Measurements from ENCODE around the gene ADCK2. TPM values are rescaled to one million over a fixed set of nuclear protein-coding genes. Genes with fewer than 3 reads are reported as not detected.

The ADCK2 gene
- total RNA-seq, 1 experiment from 2014 or later = 16.8 TPM

- H3K27ac ChIP-seq (ENCODE audit: low read length) = no peak overlapping the region
- H3K79me2 ChIP-seq (ENCODE audit: low read length) = no peaks in the 10 kb centered on the region
- no peak overlapping the region for H3K4me3 ChIP-seq (ENCODE audit: low read length)
- H4K20me1 ChIP-seq (ENCODE audit: insufficient read depth, low read depth, low read length) = no peaks in the 10 kb centered on the region
- H3K27me3 ChIP-seq (ENCODE audit: low read length) = no peaks in the 10 kb centered on the region
- no peaks in the 10 kb centered on the region for H3K4me1 ChIP-seq (ENCODE audit: low read length)
- H3K4me2 ChIP-seq (ENCODE audit: low read depth, low read length, poor library complexity, severe bottlenecking) = no peak overlapping the region
- DNase-seq = no peak
- no peak overlapping the region for H3K9ac ChIP-seq (ENCODE audit: low read length)
- H3K9me2 ChIP-seq (replicated peaks; ENCODE audit: insufficient read depth, low read length) = no peaks in the 10 kb centered on the region
- no peaks in the 10 kb centered on the region for H3K9me3 ChIP-seq (ENCODE audit: low read length)
- no peaks in the 10 kb centered on the region for H3K36me3 ChIP-seq (ENCODE audit: insufficient read depth, low read length)
- H2AFZ ChIP-seq (ENCODE audit: low read length) = no peak overlapping the region
These were observed 36.9 kb upstream of the ADCK2 start for GRCh38 chr7:140635816-140636215.

GRCh38 chr7:140637400-140637799, 35.3 kb upstream of the ADCK2 start:
- no peaks in the 10 kb centered on the region for H4K20me1 ChIP-seq (ENCODE audit: insufficient read depth, low read depth, low read length)
- H3K4me2 ChIP-seq (ENCODE audit: low read depth, low read length, poor library complexity, severe bottlenecking) = no peak overlapping the region
- H3K9me3 ChIP-seq (ENCODE audit: low read length) = no peaks in the 10 kb centered on the region
- H3K36me3 ChIP-seq (ENCODE audit: insufficient read depth, low read length) = no peaks in the 10 kb centered on the region
- DNase-seq = no peak
- no peak overlapping the region for H3K27ac ChIP-seq (ENCODE audit: low read length)
- H3K4me1 ChIP-seq (ENCODE audit: low read length) = no peaks in the 10 kb centered on the region
- no peaks in the 10 kb centered on the region for H3K9me2 ChIP-seq (replicated peaks; ENCODE audit: insufficient read depth, low read length)
- H3K27me3 ChIP-seq (ENCODE audit: low read length) = no peaks in the 10 kb centered on the region
- H2AFZ ChIP-seq (ENCODE audit: low read length) = no peak overlapping the region
- no peak overlapping the region for H3K4me3 ChIP-seq (ENCODE audit: low read length)
- no peaks in the 10 kb centered on the region for H3K79me2 ChIP-seq (ENCODE audit: low read length)
- no peak overlapping the region for H3K9ac ChIP-seq (ENCODE audit: low read length)

- Histone ChIP-seq H3K79me2 (ENCODE audit: low read length) (no peaks in the 10 kb centered on the region), H3K36me3 (ENCODE audit: insufficient read depth, low read length) (no peaks in the 10 kb centered on the region), H3K4me2 (ENCODE audit: low read depth, low read length, poor library complexity, severe bottlenecking) (no peak overlapping the region), H4K20me1 (ENCODE audit: insufficient read depth, low read depth, low read length) (no peaks in the 10 kb centered on the region), H3K4me3 (ENCODE audit: low read length) (no peak overlapping the region), H3K9ac (ENCODE audit: low read length) (no peak overlapping the region), H3K9me3 (ENCODE audit: low read length) (no peaks in the 10 kb centered on the region), H2AFZ (ENCODE audit: low read length) (no peak overlapping the region), H3K27ac (ENCODE audit: low read length) (no peak overlapping the region), H3K27me3 (ENCODE audit: low read length) (no peaks in the 10 kb centered on the region), H3K4me1 (ENCODE audit: low read length) (no peaks in the 10 kb centered on the region), H3K9me2 (replicated peaks; ENCODE audit: insufficient read depth, low read length) (no peaks in the 10 kb centered on the region)
- DNase-seq = no peak
These were observed 34.5 kb upstream of the ADCK2 start for GRCh38 chr7:140638173-140638791.

DNA sequence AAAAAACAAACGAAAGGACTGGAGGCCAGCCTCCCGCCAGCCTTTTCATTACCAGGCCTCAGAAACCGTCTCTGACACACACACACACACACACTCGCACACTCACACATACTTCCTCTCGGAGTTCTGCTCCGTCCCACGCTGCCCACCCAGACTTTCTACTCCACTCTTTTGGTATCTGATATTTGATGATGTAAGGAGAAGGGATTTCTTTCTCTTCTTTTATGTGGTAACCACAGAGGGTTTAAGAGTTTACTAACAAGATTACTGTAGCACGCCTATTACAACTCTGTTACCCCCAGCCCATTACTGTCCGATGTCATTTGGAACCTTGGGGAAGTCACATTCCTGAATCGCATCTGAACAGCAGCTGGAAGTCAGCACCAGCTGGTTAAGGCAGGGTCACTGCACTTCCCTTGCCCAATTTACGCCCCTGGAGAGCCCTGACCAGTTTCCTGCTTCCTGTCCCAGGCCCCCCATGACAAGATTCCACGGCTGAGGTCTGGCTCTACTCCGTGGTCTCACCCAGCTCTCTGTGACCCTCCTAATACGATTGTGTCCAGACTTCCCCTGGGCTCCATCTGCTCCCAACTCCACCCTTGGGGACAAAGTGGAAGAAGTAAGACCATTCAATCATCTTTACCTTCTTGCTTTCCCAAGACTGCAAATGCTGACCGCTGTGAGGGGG, 33.2 kb upstream of the ADCK2 start:
- Histone ChIP-seq H2AFZ (ENCODE audit: low read length) (no peak overlapping the region), H3K4me1 (ENCODE audit: low read length) (no peaks in the 10 kb centered on the region), H3K27ac (ENCODE audit: low read length) (no peak overlapping the region), H3K9me2 (replicated peaks; ENCODE audit: insufficient read depth, low read length) (no peaks in the 10 kb centered on the region), H3K4me3 (ENCODE audit: low read length) (no peak overlapping the region), H3K27me3 (ENCODE audit: low read length) (no peaks in the 10 kb centered on the region), H3K9me3 (ENCODE audit: low read length) (no peaks in the 10 kb centered on the region), H4K20me1 (ENCODE audit: insufficient read depth, low read depth, low read length) (no peaks in the 10 kb centered on the region), H3K4me2 (ENCODE audit: low read depth, low read length, poor library complexity, severe bottlenecking) (no peak overlapping the region), H3K79me2 (ENCODE audit: low read length) (no peaks in the 10 kb centered on the region), H3K36me3 (ENCODE audit: insufficient read depth, low read length) (no peaks in the 10 kb centered on the region), H3K9ac (ENCODE audit: low read length) (no peak overlapping the region)
- DNase-seq = no peak

DNA sequence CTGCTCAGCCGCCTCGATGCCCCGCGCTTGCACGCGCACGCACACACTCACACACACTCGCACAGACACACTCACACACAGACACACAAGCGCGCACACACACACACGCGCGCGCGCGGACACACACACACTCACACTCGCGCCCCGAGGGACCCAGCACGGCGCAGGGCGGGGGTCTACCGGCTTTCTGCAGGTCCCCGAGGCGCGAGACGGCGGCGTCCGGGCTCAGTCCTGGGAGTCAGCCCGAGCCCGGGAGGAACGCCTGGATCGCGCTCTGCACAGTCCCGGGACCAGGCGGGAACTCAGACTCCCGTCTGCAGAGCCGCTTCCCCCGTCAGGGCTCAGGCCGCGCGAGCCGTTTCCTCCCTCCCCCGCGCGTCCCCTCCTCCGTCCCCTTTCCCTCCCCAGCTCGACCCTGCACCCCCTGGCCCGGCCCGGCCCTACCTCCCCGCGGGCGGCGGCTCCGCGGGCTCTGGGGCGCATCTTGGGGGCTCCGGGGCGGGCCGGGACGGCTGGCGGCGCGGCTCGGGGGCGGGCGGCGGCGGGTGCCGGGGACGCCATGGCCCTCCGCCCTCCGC, 32.6 kb upstream of the ADCK2 start:
- Histone ChIP-seq H3K27ac (ENCODE audit: low read length) (no peak overlapping the region), H3K4me2 (ENCODE audit: low read depth, low read length, poor library complexity, severe bottlenecking) (no peak overlapping the region), H3K9me3 (ENCODE audit: low read length) (no peaks in the 10 kb centered on the region), H3K9me2 (replicated peaks; ENCODE audit: insufficient read depth, low read length) (no peaks in the 10 kb centered on the region), H3K9ac (ENCODE audit: low read length) (no peak overlapping the region), H3K4me3 (ENCODE audit: low read length) (no peak overlapping the region), H3K27me3 (ENCODE audit: low read length) (no peaks in the 10 kb centered on the region), H2AFZ (ENCODE audit: low read length) (no peak overlapping the region), H4K20me1 (ENCODE audit: insufficient read depth, low read depth, low read length) (no peaks in the 10 kb centered on the region), H3K79me2 (ENCODE audit: low read length) (no peaks in the 10 kb centered on the region), H3K4me1 (ENCODE audit: low read length) (no peaks in the 10 kb centered on the region), H3K36me3 (ENCODE audit: insufficient read depth, low read length) (no peaks in the 10 kb centered on the region)
- DNase-seq = no peak

DNA sequence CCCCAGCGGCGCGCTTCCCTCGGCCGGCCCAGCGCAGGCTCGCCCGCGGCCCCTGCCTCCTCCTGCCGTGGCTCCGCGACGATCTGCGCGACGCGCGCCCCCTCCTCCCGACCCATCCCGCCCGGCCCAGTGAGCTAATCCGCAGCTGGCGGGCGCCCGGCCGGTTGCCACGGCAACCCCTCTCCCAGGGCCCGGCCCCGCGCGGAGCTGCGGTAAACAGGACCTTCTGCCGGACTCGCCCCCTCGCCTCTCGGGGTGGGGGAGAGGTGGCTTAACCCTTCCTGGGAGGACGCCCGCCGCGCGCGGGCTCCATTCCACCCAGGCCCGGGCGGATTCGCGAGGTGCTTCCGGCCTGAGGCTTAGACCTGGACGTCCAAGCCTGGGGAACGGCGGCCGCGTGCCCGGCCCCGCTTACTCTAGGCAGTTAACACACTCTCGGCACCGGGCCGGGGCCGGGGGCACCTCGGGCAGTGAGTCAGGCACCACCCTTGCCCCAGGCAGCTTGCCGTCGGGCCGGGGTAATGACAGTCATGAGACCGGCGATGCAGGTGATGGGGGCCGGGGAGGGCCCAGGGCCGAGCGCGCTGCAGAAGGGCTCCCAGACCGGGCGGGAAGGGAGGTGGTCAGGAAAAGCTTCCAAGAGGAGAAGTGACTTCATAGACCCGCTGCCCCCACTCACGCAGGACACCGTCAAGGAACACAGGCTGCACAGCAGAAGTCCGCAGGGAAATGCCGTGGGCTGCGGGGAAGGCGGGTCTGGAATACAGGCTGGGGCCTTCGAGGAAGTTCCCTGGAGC, 31.8 kb upstream of the ADCK2 start, which contains the start of gene DENND2A:
Gene DENND2A, minus strand, starts transcription at position 87 of the 797 bp plus-strand sequence. CDS start 38,416 bp downstream, outside the sequence.
- Histone ChIP-seq H3K27ac (ENCODE audit: low read length) (no peak within 1 kb of the TSS), H3K4me3 (ENCODE audit: low read length) (no peak within 1 kb of the TSS), H4K20me1 (ENCODE audit: insufficient read depth, low read depth, low read length) (no peaks in the 10 kb centered on the region), H3K9me3 (ENCODE audit: low read length) (no peaks in the 10 kb centered on the region), H3K36me3 (ENCODE audit: insufficient read depth, low read length) (no peaks in the 10 kb centered on the region), H3K27me3 (ENCODE audit: low read length) (no peaks in the 10 kb centered on the region), H3K9me2 (replicated peaks; ENCODE audit: insufficient read depth, low read length) (no peaks in the 10 kb centered on the region), H3K4me1 (ENCODE audit: low read length) (no peaks in the 10 kb centered on the region), H2AFZ (ENCODE audit: low read length) (no peak within 1 kb of the TSS), H3K4me2 (ENCODE audit: low read depth, low read length, poor library complexity, severe bottlenecking) (no peak within 1 kb of the TSS), H3K9ac (ENCODE audit: low read length) (no peak within 1 kb of the TSS), H3K79me2 (ENCODE audit: low read length) (no peaks in the 10 kb centered on the region)
- no peak for DNase-seq

DNA sequence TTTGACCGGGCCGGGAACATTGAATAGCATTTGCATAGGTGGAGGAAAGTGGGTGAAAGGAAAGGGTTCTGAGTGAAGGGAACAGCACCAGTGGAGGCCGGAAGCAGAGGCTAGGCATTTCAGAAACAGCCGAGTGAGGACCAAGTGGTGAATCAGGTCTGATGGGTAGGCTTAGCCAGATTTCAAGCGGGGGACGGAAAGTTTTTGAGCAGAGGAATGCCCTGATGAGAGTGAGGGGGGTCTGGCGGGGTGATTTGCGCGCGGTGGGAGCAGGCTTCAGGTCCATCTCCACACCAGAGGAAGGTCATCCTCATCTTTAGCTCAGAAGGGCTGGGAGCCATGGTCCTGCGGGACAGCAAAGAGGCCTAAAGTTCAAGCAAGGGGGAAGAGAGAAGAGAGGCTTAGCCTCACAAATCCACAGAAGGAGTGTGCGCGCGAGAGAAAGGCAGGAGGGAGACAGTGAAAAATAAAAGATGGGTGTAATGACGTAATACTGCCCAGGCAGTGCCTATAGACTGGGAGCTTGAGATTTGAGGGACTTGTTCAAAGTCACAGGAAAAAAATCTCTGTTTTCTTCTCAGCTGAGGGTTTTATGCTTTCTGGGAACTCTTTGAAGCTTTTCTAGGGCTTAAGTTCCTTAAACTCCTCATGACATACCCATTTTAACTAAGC, 31.1 kb upstream of the ADCK2 start:
- DNase-seq = no peak
- no peaks in the 10 kb centered on the region for H3K9me3 ChIP-seq (ENCODE audit: low read length)
- no peak overlapping the region for H3K27ac ChIP-seq (ENCODE audit: low read length)
- H4K20me1 ChIP-seq (ENCODE audit: insufficient read depth, low read depth, low read length) = no peaks in the 10 kb centered on the region
- H3K4me1 ChIP-seq (ENCODE audit: low read length) = no peaks in the 10 kb centered on the region
- no peaks in the 10 kb centered on the region for H3K27me3 ChIP-seq (ENCODE audit: low read length)
- no peaks in the 10 kb centered on the region for H3K36me3 ChIP-seq (ENCODE audit: insufficient read depth, low read length)
- H2AFZ ChIP-seq (ENCODE audit: low read length) = no peak overlapping the region
- no peaks in the 10 kb centered on the region for H3K9me2 ChIP-seq (replicated peaks; ENCODE audit: insufficient read depth, low read length)
- H3K79me2 ChIP-seq (ENCODE audit: low read length) = no peaks in the 10 kb centered on the region
- no peak overlapping the region for H3K4me2 ChIP-seq (ENCODE audit: low read depth, low read length, poor library complexity, severe bottlenecking)
- no peak overlapping the region for H3K9ac ChIP-seq (ENCODE audit: low read length)
- no peak overlapping the region for H3K4me3 ChIP-seq (ENCODE audit: low read length)
